Measurements from ENCODE around the gene ARHGEF26. TPM values are rescaled to one million over a fixed set of nuclear protein-coding genes. Genes with fewer than 3 reads are reported as not detected.
"Not testable (repeated sequence)": the region's sequence is repeated elsewhere in the genome, so short reads cannot be mapped to it uniquely, and the experiment has no call there.

Gene ARHGEF26
- total RNA-seq, 4 donors from 2014 or later = 6.8 to 21.9 (median 10.3) TPM

- peaks cover 0 to 18% (median 0%) of the 10 kb centered on the region in 3 donors for H3K4me1 ChIP-seq
- DNase-seq = no peak
- intact Hi-C loops (cut with DNase I) = no loop called here
- no peaks in the 10 kb centered on the region for H3K36me3 ChIP-seq
- no peak for TF ChIP-seq POLR2A (IDR thresholded peaks at IDR 0.05)
- TF ChIP-seq, protein P1, sequence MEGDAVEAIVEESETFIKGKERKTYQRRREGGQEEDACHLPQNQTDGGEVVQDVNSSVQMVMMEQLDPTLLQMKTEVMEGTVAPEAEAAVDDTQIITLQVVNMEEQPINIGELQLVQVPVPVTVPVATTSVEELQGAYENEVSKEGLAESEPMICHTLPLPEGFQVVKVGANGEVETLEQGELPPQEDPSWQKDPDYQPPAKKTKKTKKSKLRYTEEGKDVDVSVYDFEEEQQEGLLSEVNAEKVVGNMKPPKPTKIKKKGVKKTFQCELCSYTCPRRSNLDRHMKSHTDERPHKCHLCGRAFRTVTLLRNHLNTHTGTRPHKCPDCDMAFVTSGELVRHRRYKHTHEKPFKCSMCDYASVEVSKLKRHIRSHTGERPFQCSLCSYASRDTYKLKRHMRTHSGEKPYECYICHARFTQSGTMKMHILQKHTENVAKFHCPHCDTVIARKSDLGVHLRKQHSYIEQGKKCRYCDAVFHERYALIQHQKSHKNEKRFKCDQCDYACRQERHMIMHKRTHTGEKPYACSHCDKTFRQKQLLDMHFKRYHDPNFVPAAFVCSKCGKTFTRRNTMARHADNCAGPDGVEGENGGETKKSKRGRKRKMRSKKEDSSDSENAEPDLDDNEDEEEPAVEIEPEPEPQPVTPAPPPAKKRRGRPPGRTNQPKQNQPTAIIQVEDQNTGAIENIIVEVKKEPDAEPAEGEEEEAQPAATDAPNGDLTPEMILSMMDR (IDR thresholded peaks at IDR 0.05) = no peak
- no peaks in the 10 kb centered on the region for H3K9me3 ChIP-seq
- H3K4me3 ChIP-seq = no peak overlapping the region
- no peak overlapping the region for H3K27ac ChIP-seq
- 69 to 75% methylated on average over 1 of the region's 1 CpG for WGBS, 2 donors
- H3K27me3 ChIP-seq = no peaks in the 10 kb centered on the region
Measured at GRCh38 chr3:154085071-154085470, 36.1 kb upstream of the ARHGEF26 start.

DNA sequence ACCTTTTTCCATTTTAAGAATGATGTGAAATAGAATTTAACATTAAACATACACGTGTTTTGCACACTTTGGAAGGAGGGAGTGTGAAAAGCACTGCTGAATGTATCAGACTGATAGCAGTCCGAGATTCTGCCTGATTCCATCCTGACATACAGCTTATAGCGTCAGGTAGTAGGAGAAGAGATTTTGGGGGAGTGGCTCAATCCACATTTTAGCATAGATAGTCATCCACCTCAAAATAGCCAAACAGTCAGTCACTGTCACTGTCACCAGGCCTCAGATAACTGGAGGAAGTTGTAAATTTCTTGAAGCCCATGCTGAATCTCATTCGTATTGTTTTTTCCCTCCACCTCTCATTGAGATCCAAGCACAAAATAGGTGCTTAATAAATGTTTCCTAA is 35.4 kb upstream of the ARHGEF26 start:
- intact Hi-C loops (cut with DNase I) = no loop called here
- WGBS, 2 donors = 76 to 89% methylated on average over 4 of the region's 4 CpGs
- TF ChIP-seq, protein P1 (IDR thresholded peaks at IDR 0.05) = no peak
- no peak for TF ChIP-seq POLR2A (IDR thresholded peaks at IDR 0.05)
- Histone ChIP-seq H3K4me1 (peaks cover 0 to 19% (median 0%) of the 10 kb centered on the region in 3 donors), H3K27ac (no peak overlapping the region), H3K36me3 (no peaks in the 10 kb centered on the region), H3K9me3 (no peaks in the 10 kb centered on the region), H3K27me3 (no peaks in the 10 kb centered on the region), H3K4me3 (no peak overlapping the region)
- no peak for DNase-seq

DNA sequence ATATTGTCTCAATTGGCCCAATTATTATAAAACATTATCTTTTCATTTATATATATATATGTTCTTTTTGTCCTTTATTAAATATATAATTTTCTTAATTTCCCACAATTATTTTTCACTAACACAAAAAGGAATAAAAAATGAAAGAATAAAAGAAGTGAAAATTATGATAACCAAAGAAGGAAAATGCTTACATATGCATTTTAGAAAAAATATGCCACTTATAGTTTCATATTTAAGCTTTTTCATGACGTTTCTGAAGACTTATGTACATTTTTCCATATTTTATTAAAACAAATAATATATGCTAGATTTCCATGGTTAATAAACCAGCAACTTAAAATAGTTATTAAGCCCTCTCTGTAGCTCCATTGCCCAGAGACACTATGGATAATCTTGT is 34.9 kb upstream of the ARHGEF26 start:
- no peak for TF ChIP-seq POLR2A (IDR thresholded peaks at IDR 0.05)
- TF ChIP-seq, protein P1 (IDR thresholded peaks at IDR 0.05) = no peak
- Histone ChIP-seq H3K4me1 (peaks cover 0 to 19% (median 0%) of the 10 kb centered on the region in 3 donors), H3K9me3 (no peaks in the 10 kb centered on the region), H3K36me3 (no peaks in the 10 kb centered on the region), H3K27ac (no peak overlapping the region), H3K4me3 (no peak overlapping the region), H3K27me3 (no peaks in the 10 kb centered on the region)
- 70 to 78% methylated on average over 1 of the region's 1 CpG for WGBS, 2 donors
- no peak for DNase-seq
- intact Hi-C loops (cut with DNase I) = no loop called here

DNA sequence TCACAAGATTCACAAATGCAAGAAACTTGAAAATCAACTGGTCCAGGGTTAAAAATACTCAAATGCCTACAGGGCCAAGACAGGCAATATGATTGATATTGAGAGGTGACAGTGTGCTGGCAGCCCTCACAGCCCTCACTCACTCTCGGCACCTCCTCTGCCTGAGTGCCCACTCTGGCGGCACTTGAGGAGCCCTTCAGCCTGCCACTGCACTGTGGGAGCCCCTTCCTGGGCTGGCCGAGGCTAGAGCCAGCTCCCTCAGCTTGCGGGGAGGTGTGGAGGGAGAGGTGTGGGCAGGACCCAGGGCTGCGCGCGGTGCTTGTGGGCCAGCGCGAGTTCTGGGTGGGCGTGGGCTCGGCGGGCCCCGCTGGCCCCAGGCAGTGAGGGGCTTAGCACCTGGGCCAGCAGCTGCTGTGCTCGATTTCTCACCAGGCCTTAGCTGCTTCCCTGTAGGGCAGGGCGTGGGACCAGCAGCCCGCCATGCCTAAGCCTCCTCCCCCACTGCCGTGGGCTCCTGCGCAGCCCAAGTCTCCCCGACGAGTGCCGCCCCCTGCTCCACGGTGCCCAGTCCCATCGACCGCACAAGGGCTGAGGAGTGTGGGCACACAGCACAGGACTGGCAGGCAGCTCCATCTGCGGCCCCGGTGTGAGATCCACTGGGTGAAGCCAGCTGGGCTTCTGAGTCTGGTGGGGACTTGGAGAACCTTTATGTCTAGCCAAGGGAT is 33.3 kb upstream of the ARHGEF26 start:
- H3K4me3 ChIP-seq; intact Hi-C loops (cut with DNase I); H3K36me3 ChIP-seq; H3K27ac ChIP-seq; H3K27me3 ChIP-seq; H3K9me3 ChIP-seq; DNase-seq: not testable (repeated sequence)
- peaks cover 0 to 19% (median 0%) of the 10 kb centered on the region in 3 donors for H3K4me1 ChIP-seq
- 100% methylated on average over 1 of the region's 26 CpGs for WGBS, 2 donors

- Histone ChIP-seq H3K36me3 (no peaks in the 10 kb centered on the region), H3K27ac (no peak overlapping the region), H3K4me1 (peaks cover 0 to 19% (median 0%) of the 10 kb centered on the region in 3 donors), H3K9me3 (no peaks in the 10 kb centered on the region), H3K27me3 (no peaks in the 10 kb centered on the region), H3K4me3 (no peak overlapping the region)
- WGBS, 2 donors = 61 to 68% methylated on average over 11 to 14 of the region's 14 CpGs
- TF ChIP-seq POLR2A (IDR thresholded peaks at IDR 0.05) = no peak
- TF ChIP-seq, protein P1 (IDR thresholded peaks at IDR 0.05) = no peak
- no peak for DNase-seq
- intact Hi-C loops (cut with DNase I) = no loop called here
Measured at GRCh38 chr3:154089421-154090420, 31.5 kb upstream of the ARHGEF26 start.
